Measurements from ENCODE around the gene GLI3.
A peak's percentile ranks its signal among the peaks of the same experiment; 100 is the strongest.

GLI3 gene

GRCh38 chr7:42232275-42232674, 4.7 kb downstream of the GLI3 start:
- peak overlapping the region; percentile 86 for H3K4me3 ChIP-seq (ENCODE audit: low read length)

GRCh38 chr7:42231043-42231787, 5.8 kb downstream of the GLI3 start:
- Histone ChIP-seq H3K9me3 (ENCODE audit: low read length) (peaks cover 2% of the 10 kb centered on the region), H3K27me3 (ENCODE audit: insufficient read depth, low read length) (no peaks in the 10 kb centered on the region), H3K4me1 (ENCODE audit: insufficient read depth, low read length) (peaks cover 52% of the 10 kb centered on the region), H2AFZ (ENCODE audit: low read depth, low read length) (no peak overlapping the region), H3K36me3 (ENCODE audit: insufficient read depth, low read length) (peaks cover 23% of the 10 kb centered on the region), H3K4me3 (ENCODE audit: low read length) (no peak overlapping the region)

More at GRCh38 chr7:42232275-42232674, 4.7 kb downstream of the GLI3 start:
- Histone ChIP-seq H3K4me1 (ENCODE audit: insufficient read depth, low read length) (peaks cover 52% of the 10 kb centered on the region), H3K9me3 (ENCODE audit: low read length) (peaks cover 2% of the 10 kb centered on the region), H2AFZ (ENCODE audit: low read depth, low read length) (no peak overlapping the region), H3K27me3 (ENCODE audit: insufficient read depth, low read length) (no peaks in the 10 kb centered on the region), H3K36me3 (ENCODE audit: insufficient read depth, low read length) (peaks cover 16% of the 10 kb centered on the region)

DNA sequence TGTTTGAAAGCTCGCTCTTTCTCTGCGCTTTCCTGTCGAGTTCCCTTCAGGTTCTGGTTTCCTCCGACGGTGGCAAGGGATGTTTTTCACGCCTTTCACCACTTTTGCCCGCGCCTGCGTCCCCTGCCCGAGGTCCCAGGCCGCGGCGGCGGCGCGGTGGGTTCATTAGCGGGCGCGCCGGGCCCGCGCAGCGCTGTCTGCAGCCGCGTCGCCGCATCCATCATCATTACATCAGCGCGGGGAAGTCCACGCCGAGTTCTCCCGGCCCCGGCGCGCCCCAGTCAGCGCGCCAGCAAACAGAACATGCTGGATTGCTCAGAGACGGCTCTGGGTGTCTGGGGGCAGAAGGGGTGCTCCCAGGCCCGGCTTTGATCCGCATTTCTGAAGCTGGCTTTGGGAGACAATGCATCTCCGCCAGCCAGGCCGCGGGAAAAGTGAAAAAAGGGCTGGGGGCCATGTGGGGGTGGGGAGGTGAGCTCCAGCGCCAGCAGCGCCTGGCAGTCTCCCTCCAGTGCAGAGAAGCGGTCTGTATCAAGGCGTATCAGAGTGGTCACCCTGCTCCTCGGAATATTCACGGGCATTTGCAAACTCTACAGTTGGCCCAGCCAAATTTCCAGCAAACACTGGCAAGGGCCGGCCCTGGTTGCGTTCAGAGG, 8.9 kb downstream of the GLI3 start:
- no peak overlapping the region for H3K4me3 ChIP-seq (ENCODE audit: low read length)
- H3K4me1 ChIP-seq (ENCODE audit: insufficient read depth, low read length) = peaks cover 47% of the 10 kb centered on the region
- no peaks in the 10 kb centered on the region for H3K27me3 ChIP-seq (ENCODE audit: insufficient read depth, low read length)
- H2AFZ ChIP-seq (ENCODE audit: low read depth, low read length) = no peak overlapping the region
- H3K36me3 ChIP-seq (ENCODE audit: insufficient read depth, low read length) = peaks cover 23% of the 10 kb centered on the region
- H3K9me3 ChIP-seq (ENCODE audit: low read length) = peaks cover 2% of the 10 kb centered on the region

DNA sequence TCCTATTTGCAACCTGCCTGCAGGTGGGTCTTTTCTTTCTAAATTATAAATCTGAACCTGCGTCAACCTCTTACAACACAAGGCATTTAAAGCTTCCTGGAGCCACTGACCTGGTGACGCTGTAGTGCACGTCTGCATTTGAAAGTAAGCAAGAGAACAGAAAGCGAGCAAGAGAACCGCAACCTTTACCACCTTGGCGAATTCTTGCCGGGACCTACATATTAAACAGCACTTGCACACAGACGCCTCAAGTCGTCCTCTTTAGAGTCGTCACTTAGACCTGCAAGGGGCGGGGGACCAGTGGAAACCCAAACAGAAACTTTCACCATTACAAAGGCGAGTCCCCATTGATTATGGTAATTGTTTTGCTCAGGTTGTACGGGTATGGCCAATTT, 9.5 kb downstream of the GLI3 start:
- H2AFZ ChIP-seq (ENCODE audit: low read depth, low read length) = no peak overlapping the region
- no peak overlapping the region for H3K4me3 ChIP-seq (ENCODE audit: low read length)
- H3K27me3 ChIP-seq (ENCODE audit: insufficient read depth, low read length) = no peaks in the 10 kb centered on the region
- H3K36me3 ChIP-seq (ENCODE audit: insufficient read depth, low read length) = peaks cover 28% of the 10 kb centered on the region
- H3K9me3 ChIP-seq (ENCODE audit: low read length) = peaks cover 2% of the 10 kb centered on the region
- peaks cover 47% of the 10 kb centered on the region for H3K4me1 ChIP-seq (ENCODE audit: insufficient read depth, low read length)

DNA sequence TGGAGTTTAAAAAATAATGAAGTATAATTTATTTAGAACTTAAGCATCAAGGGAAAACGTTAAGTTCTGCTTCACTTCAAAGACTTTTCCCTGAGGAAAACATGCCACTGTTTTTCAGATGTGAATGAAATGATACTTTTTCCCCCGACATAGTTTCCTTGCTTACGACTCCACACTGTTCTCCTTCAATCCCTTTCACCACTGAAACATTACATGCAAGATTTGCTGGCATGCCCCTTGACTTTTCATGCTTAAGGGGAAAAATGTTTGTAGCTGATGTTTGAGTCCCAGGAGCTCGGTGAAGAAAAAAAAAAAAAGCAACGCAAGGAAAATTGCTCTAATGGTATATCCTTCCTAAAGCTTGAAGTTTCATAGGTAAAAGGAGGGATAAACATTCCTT, 10.0 kb downstream of the GLI3 start:
- no peak overlapping the region for H3K4me3 ChIP-seq (ENCODE audit: low read length)
- peaks cover 47% of the 10 kb centered on the region for H3K4me1 ChIP-seq (ENCODE audit: insufficient read depth, low read length)
- H3K27me3 ChIP-seq (ENCODE audit: insufficient read depth, low read length) = no peaks in the 10 kb centered on the region
- peaks cover 2% of the 10 kb centered on the region for H3K9me3 ChIP-seq (ENCODE audit: low read length)
- H2AFZ ChIP-seq (ENCODE audit: low read depth, low read length) = no peak overlapping the region
- peaks cover 33% of the 10 kb centered on the region for H3K36me3 ChIP-seq (ENCODE audit: insufficient read depth, low read length)

GRCh38 chr7:42226354-42226941, 10.6 kb downstream of the GLI3 start:
- peaks cover 2% of the 10 kb centered on the region for H3K9me3 ChIP-seq (ENCODE audit: low read length)
- peaks cover 43% of the 10 kb centered on the region for H3K4me1 ChIP-seq (ENCODE audit: insufficient read depth, low read length)
- peaks cover 38% of the 10 kb centered on the region for H3K36me3 ChIP-seq (ENCODE audit: insufficient read depth, low read length)
- no peaks in the 10 kb centered on the region for H3K27me3 ChIP-seq (ENCODE audit: insufficient read depth, low read length)
- no peak overlapping the region for H3K4me3 ChIP-seq (ENCODE audit: low read length)
- no peak overlapping the region for H2AFZ ChIP-seq (ENCODE audit: low read depth, low read length)

GRCh38 chr7:42224391-42225003, 12.5 kb downstream of the GLI3 start:
- no peaks in the 10 kb centered on the region for H3K27me3 ChIP-seq (ENCODE audit: insufficient read depth, low read length)
- H3K36me3 ChIP-seq (ENCODE audit: insufficient read depth, low read length) = peaks cover 53% of the 10 kb centered on the region
- no peak overlapping the region for H2AFZ ChIP-seq (ENCODE audit: low read depth, low read length)
- H3K9me3 ChIP-seq (ENCODE audit: low read length) = peaks cover 2% of the 10 kb centered on the region
- peaks cover 25% of the 10 kb centered on the region for H3K4me1 ChIP-seq (ENCODE audit: insufficient read depth, low read length)
- H3K4me3 ChIP-seq (ENCODE audit: low read length) = no peak overlapping the region

DNA sequence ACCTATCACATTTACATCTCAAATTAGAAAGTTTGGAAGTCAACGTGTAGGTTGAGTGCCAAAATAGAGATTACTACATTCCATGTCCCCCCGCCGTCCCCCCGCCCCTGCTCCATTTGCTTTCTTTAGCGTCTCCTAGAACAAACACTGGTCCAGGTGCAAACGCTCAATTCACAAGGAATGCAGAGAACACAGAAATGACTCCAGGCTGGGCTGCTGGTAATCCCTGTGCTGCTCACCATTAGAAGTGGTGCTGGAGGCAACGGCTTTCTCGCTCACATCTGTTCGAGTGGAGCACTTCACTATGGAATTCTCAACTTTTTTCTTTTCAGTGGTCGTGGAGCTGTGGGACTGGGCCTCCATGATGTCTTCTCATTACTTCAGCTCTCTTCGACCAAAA, 14.1 kb downstream of the GLI3 start:
- no peaks in the 10 kb centered on the region for H3K27me3 ChIP-seq (ENCODE audit: insufficient read depth, low read length)
- no peak overlapping the region for H3K4me3 ChIP-seq (ENCODE audit: low read length)
- H3K4me1 ChIP-seq (ENCODE audit: insufficient read depth, low read length) = peaks cover 25% of the 10 kb centered on the region

DNA sequence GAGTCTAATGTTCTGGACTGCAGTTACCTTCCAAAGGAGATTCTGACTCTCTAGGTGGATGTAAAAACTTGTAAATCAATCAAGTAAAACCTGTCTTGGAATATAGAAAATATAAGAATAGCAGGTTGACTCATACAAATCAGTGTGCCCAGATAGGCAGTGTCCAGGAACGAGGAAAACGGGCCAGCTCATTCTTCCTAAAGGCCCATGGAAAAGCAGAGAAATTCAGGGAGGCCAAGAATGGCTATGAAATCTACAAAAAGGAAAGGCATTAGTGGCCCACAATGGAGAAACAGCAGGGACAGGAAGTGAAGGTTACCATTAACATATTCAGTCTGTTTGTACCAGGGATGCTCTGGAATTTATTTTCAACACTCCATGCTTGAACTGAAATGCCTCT, 14.9 kb downstream of the GLI3 start:
- H3K27me3 ChIP-seq (ENCODE audit: insufficient read depth, low read length) = no peaks in the 10 kb centered on the region
- H3K4me1 ChIP-seq (ENCODE audit: insufficient read depth, low read length) = peaks cover 25% of the 10 kb centered on the region
- H2AFZ ChIP-seq (ENCODE audit: low read depth, low read length) = no peak overlapping the region
- no peak overlapping the region for H3K4me3 ChIP-seq (ENCODE audit: low read length)
- peaks cover 51% of the 10 kb centered on the region for H3K36me3 ChIP-seq (ENCODE audit: insufficient read depth, low read length)
- H3K9me3 ChIP-seq (ENCODE audit: low read length) = no peaks in the 10 kb centered on the region

More for the DNA sequence above, 14.1 kb downstream of the GLI3 start:
- peaks cover 53% of the 10 kb centered on the region for H3K36me3 ChIP-seq (ENCODE audit: insufficient read depth, low read length)
- no peak overlapping the region for H2AFZ ChIP-seq (ENCODE audit: low read depth, low read length)
- H3K9me3 ChIP-seq (ENCODE audit: low read length) = no peaks in the 10 kb centered on the region

DNA sequence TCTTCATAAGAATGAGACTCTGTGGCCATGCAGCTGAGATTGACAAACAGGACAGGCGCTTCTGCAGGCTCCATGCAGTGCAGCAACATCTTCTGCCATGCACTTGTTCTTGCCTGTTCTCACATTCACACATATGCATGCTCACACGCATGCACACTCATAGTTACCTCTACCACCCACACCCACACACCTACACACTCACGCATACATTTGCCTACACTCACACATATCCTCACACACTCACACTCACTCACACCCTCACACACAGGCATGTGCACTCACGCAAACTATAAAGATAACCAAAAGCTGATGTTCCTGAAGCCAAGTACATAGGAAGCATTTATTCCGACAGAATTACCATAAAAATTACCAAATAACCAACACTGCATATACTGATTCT, 15.7 kb downstream of the GLI3 start:
- Histone ChIP-seq H2AFZ (ENCODE audit: low read depth, low read length) (no peak overlapping the region), H3K36me3 (ENCODE audit: insufficient read depth, low read length) (peaks cover 45% of the 10 kb centered on the region), H3K9me3 (ENCODE audit: low read length) (no peaks in the 10 kb centered on the region), H3K27me3 (ENCODE audit: insufficient read depth, low read length) (no peaks in the 10 kb centered on the region), H3K4me1 (ENCODE audit: insufficient read depth, low read length) (peaks cover 25% of the 10 kb centered on the region), H3K4me3 (ENCODE audit: low read length) (no peak overlapping the region)

DNA sequence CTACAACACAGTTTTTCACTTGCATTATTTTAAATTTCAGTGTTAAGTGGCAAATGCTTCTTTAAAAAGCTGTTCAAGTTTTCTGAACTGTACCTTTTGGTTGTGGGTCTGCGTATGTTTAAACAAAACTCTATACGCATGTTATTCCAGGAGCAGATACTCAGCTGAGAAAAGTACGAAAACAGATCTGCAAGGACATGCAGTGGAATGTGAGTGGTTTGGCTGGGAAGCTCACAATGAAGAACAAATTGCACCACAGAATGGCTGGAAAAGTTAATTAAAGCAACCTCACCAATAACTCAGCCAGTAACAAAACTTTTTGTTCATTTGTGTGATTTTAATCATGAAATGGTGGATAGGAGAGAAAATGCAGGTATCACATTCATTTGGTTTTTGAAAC, 17.6 kb downstream of the GLI3 start:
- H3K4me3 ChIP-seq (ENCODE audit: low read length) = no peak overlapping the region

GRCh38 chr7:42218248-42218647, 18.8 kb downstream of the GLI3 start:
- H2AFZ ChIP-seq (ENCODE audit: low read depth, low read length) = no peak overlapping the region
- H3K9me3 ChIP-seq (ENCODE audit: low read length) = no peaks in the 10 kb centered on the region
- no peak overlapping the region for H3K4me3 ChIP-seq (ENCODE audit: low read length)
- peaks cover 45% of the 10 kb centered on the region for H3K36me3 ChIP-seq (ENCODE audit: insufficient read depth, low read length)
- no peaks in the 10 kb centered on the region for H3K27me3 ChIP-seq (ENCODE audit: insufficient read depth, low read length)
- peaks cover 32% of the 10 kb centered on the region for H3K4me1 ChIP-seq (ENCODE audit: insufficient read depth, low read length)

More for the DNA sequence above, 17.6 kb downstream of the GLI3 start:
- peaks cover 45% of the 10 kb centered on the region for H3K36me3 ChIP-seq (ENCODE audit: insufficient read depth, low read length)
- H3K27me3 ChIP-seq (ENCODE audit: insufficient read depth, low read length) = no peaks in the 10 kb centered on the region
- peaks cover 29% of the 10 kb centered on the region for H3K4me1 ChIP-seq (ENCODE audit: insufficient read depth, low read length)
- H3K9me3 ChIP-seq (ENCODE audit: low read length) = no peaks in the 10 kb centered on the region
- H2AFZ ChIP-seq (ENCODE audit: low read depth, low read length) = no peak overlapping the region

DNA sequence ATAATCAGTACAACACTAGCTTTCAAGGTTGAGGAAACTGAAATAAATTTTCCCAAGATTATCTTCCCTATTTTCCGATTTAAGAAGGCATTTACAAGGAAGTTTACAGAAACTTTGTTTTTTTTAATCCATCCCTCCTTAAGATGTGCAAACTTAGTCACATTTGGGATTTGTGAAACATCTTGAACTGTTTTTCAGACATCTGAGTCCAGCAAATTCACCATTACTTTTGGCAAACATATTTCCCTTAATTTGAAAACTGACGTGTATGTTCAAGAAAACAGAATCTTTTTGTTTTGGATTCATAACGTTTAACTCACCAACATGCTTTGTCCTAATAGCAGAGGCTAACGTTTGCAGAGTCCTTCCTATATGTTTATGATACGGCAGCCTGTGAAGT, 19.5 kb downstream of the GLI3 start:
- Histone ChIP-seq H3K9me3 (ENCODE audit: low read length) (no peaks in the 10 kb centered on the region), H3K27me3 (ENCODE audit: insufficient read depth, low read length) (no peaks in the 10 kb centered on the region), H3K36me3 (ENCODE audit: insufficient read depth, low read length) (peaks cover 41% of the 10 kb centered on the region), H3K4me3 (ENCODE audit: low read length) (no peak overlapping the region), H2AFZ (ENCODE audit: low read depth, low read length) (no peak overlapping the region), H3K4me1 (ENCODE audit: insufficient read depth, low read length) (peaks cover 33% of the 10 kb centered on the region)

Data from neuron (in vitro differentiated cells).